SK-N-SH (cell line): ENCODE measurements around the gene TMSB10. TPM values are rescaled to one million over a fixed set of nuclear protein-coding genes. Genes with fewer than 3 reads are reported as not detected.
"Not testable (repeated sequence)": the region's sequence is repeated elsewhere in the genome, so short reads cannot be mapped to it uniquely, and the experiment has no call there.

Source experiments
- CTCF ChIA-PET: fragments of 300-600, 350-600 bp; formaldehyde crosslinking; extraction: SDS; loops from one replicate; lab custom pipeline; 2021; lab: Yijun Ruan, JAX
- POLR2A ChIA-PET: fragments of 350-600 bp; sonication (Branson Sonifier 250); formaldehyde crosslinking; extraction: SDS; loops from one replicate; lab custom pipeline; 2020; ENCODE audit warnings: antibody characterized with exemption, inconsistent platforms; lab: Yijun Ruan, JAX
- DNase-seq: peaks from one replicate; pipeline ENCODE4 v3.0.0; 2012
- H2AFZ ChIP-seq: fragments of 200-600 bp; sonication (generic); 2 replicates; pipeline ENCODE4 v1.8.1; 2016; ENCODE audit warnings: antibody characterized with exemption, mild to moderate bottlenecking, low read depth
- H3F3A ChIP-seq: fragments of 200-600 bp; sonication (generic); replicated peaks from 2 replicates; pipeline ENCODE3; 2016; ENCODE audit warnings: antibody characterized with exemption, mild to moderate bottlenecking; ENCODE audit not compliant: insufficient read depth
- H3K27ac ChIP-seq, 2 experiments: fragments of 200-500 bp in 1 of 2; fragments of 200-600 bp in 1 of 2; sonication (Bioruptor generic) in 1 of 2; sonication (generic), shearing (Covaris generic) in 1 of 2; 2 replicates each; pipeline versions ENCODE4 v1.5.1 to v1.6.1; 2014 to 2016; ENCODE audit warnings: low read depth in 2 of 2, inconsistent platforms in 1 of 2, low read length in 1 of 2, mild to moderate bottlenecking in 1 of 2, mixed read lengths in 1 of 2
- H3K27me3 ChIP-seq: fragments of 200-600 bp; sonication (generic), shearing (Covaris generic); 2 replicates; pipeline ENCODE4 v1.6.1; 2016; ENCODE audit warnings: mixed run types; ENCODE audit not compliant: insufficient read depth
- H3K36me3 ChIP-seq, 2 experiments: fragments of 200-500 bp in 1 of 2; fragments of 200-600 bp in 1 of 2; sonication (Bioruptor generic) in 1 of 2; sonication (generic) in 1 of 2; replicated peaks in 1 of 2; 2 replicates each; pipeline versions ENCODE3 to v1.5.1; 2014 to 2016; ENCODE audit warnings: low read length in 1 of 2, mild to moderate bottlenecking in 1 of 2; ENCODE audit not compliant: insufficient read depth in 2 of 2, control insufficient read depth in 1 of 2
- H3K4me1 ChIP-seq, 2 experiments: fragments of 200-500 bp in 1 of 2; fragments of 200-600 bp in 1 of 2; sonication (Bioruptor generic) in 1 of 2; sonication (generic), shearing (Covaris generic) in 1 of 2; 2 replicates each; pipeline versions ENCODE4 v1.5.1 to v1.6.1; 2014 to 2016; ENCODE audit warnings: low read depth in 1 of 2, low read length in 1 of 2, mixed run types in 1 of 2; ENCODE audit not compliant: insufficient read depth in 2 of 2, control insufficient read depth in 1 of 2
- H3K4me2 ChIP-seq: fragments of 200-600 bp; sonication (generic), shearing (Covaris generic); 2 replicates; pipeline ENCODE4 v1.6.1; 2017; ENCODE audit warnings: mixed run types
- H3K4me3 ChIP-seq, 2 experiments: fragments of 200-500 bp in 1 of 2; fragments of 200-600 bp in 1 of 2; sonication (Bioruptor generic) in 1 of 2; sonication (generic), shearing (Covaris generic) in 1 of 2; 2 replicates each; pipeline versions ENCODE4 v1.5.1 to v1.8.1; 2014 to 2016; ENCODE audit warnings: low read depth in 2 of 2, inconsistent platforms in 1 of 2, low read length in 1 of 2, mild to moderate bottlenecking in 1 of 2, mixed read lengths in 1 of 2, moderate library complexity in 1 of 2
- H3K79me2 ChIP-seq: fragments of 200-600 bp; sonication (generic); 2 replicates; pipeline ENCODE4 v1.8.1; 2017; ENCODE audit warnings: mild to moderate bottlenecking; ENCODE audit not compliant: insufficient read depth
- H3K9ac ChIP-seq: fragments of 200-600 bp; sonication (generic); 2 replicates; pipeline ENCODE4 v1.6.1; 2017; ENCODE audit warnings: mixed run types
- H3K9me2 ChIP-seq: fragments of 200-600 bp; sonication (generic); 2 replicates; pipeline ENCODE4 v1.6.1; 2017; ENCODE audit warnings: mixed run types
- H3K9me3 ChIP-seq: fragments of 200-600 bp; sonication (generic); 2 replicates; pipeline ENCODE4 v1.6.1; 2017; ENCODE audit warnings: mixed run types, mild to moderate bottlenecking, moderate library complexity
- H4K20me1 ChIP-seq: fragments of 200-600 bp; sonication (generic); 2 replicates; pipeline ENCODE4 v1.6.1; 2017; ENCODE audit warnings: mild to moderate bottlenecking, mixed run types; ENCODE audit not compliant: insufficient read depth
- EP300 ChIP-seq, 2 experiments: IDR thresholded peaks; 2 replicates each; pipeline versions ENCODE4 v1.4.0 to v1.6.1; 2012; ENCODE audit warnings: borderline replicate concordance in 1 of 2, low read depth in 1 of 2, low read length in 1 of 2
- EZH2phosphoT487 ChIP-seq: fragments of 200-600 bp; sonication (generic); IDR thresholded peaks from 2 replicates; pipeline ENCODE4 v1.6.1; 2017; ENCODE audit warnings: low read depth, mixed run types, mild to moderate bottlenecking, antibody characterized with exemption, moderate library complexity, borderline replicate concordance
- GABPA ChIP-seq: IDR thresholded peaks from 2 replicates; pipeline ENCODE4 v1.4.0; 2012; ENCODE audit warnings: low read depth, mild to moderate bottlenecking
- NRF1 ChIP-seq: IDR thresholded peaks from 2 replicates; pipeline ENCODE4 v1.6.1; 2012; ENCODE audit warnings: low read depth, mild to moderate bottlenecking, low read length
- RFX5 ChIP-seq: IDR thresholded peaks from 2 replicates; pipeline ENCODE4 v1.6.1; 2012; ENCODE audit warnings: mild to moderate bottlenecking, improper control_type of control experiment, low read length
- SIN3A ChIP-seq: IDR thresholded peaks from 2 replicates; pipeline ENCODE4 v1.6.1; 2012; ENCODE audit warnings: low read depth, mild to moderate bottlenecking, low read length, moderate library complexity, borderline replicate concordance
- TAF1 ChIP-seq: IDR thresholded peaks from 2 replicates; pipeline ENCODE4 v1.6.1; 2012; ENCODE audit warnings: low read depth, mild to moderate bottlenecking, low read length, moderate library complexity, borderline replicate concordance
- TEAD4 ChIP-seq: IDR thresholded peaks from 2 replicates; pipeline ENCODE4 v1.4.0; 2012; ENCODE audit warnings: mild to moderate bottlenecking, borderline replicate concordance; ENCODE audit not compliant: insufficient read depth
- WGBS: methylation state at CpG from one replicate; pipeline ENCODE4 v1.1.6; 2017; ENCODE audit warnings: low lambda C conversion rate; 5-methylcytosine and 5-hydroxymethylcytosine counted together
- polyA plus RNA-seq, 3 experiments: library from polyadenylated mRNA; depleted of rRNA; stranded (reverse); fragments of >200 nt; gene quantifications; 2 replicates each; pipeline ENCODE4 v1.2.3, GENCODE V29; 2012
- TF ChIP-seq, protein P1 (sequence below): IDR thresholded peaks from 2 replicates; pipeline ENCODE4; 2012
- TF ChIP-seq, protein P2 (sequence below): fragments of 150-350 bp; IDR thresholded peaks from 2 replicates; pipeline ENCODE4 v1.6.1; 2017; ENCODE audit warnings: antibody characterized with exemption, low read length, low read depth, borderline replicate concordance
- TF ChIP-seq, protein P3 (sequence below): fragments of 150-350 bp; IDR thresholded peaks from 2 replicates; pipeline ENCODE4 v1.6.1; 2016; ENCODE audit warnings: mild to moderate bottlenecking, low read depth, low read length
- TF ChIP-seq, protein P4 (sequence below): IDR thresholded peaks from 2 replicates; pipeline ENCODE4 v1.4.0; 2012; ENCODE audit warnings: low read depth, borderline replicate concordance

Gene TMSB10
- polyA plus RNA-seq, 1 of the 3 experiments (the other 2 are of a cell fraction): 7,920 TPM

DNA sequence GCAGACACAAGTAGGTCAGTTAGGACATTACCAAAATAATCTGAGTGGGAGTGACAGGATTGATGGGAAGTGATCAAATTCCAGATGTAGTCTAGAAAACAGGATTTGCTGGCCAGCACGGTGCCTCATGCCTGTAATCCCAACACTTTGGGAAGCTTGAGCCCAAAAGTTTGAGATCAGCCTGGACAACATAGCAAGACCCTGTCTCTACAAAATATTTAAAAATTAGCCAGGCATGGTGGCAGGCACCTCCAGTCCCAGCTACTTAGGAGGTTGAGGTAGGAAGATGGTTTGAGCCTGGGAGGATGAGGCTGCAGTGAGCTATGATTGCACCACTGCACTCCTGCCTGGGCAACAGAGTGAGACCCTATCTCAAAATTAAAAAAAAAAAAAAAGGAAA is 29.8 kb upstream of the TMSB10 start:
- H3K9ac ChIP-seq, H3K9me2 ChIP-seq, H3K4me1 ChIP-seq, DNase-seq, H3K27ac ChIP-seq, H3K36me3 ChIP-seq, H3F3A ChIP-seq, CTCF ChIA-PET, H3K79me2 ChIP-seq, H3K4me3 ChIP-seq, H4K20me1 ChIP-seq, H2AFZ ChIP-seq, H3K4me2 ChIP-seq, H3K9me3 ChIP-seq: not testable (repeated sequence)
- WGBS: 70% methylated on average over 1 of the region's 1 CpG
- POLR2A ChIA-PET: interaction anchor here (0.6 kb wide), 1 partner anchor 43 kb away, joined by 3 read pairs; no protein-coding TSS in a partner anchor
- peaks cover 22% of the 10 kb centered on the region for H3K27me3 ChIP-seq

DNA sequence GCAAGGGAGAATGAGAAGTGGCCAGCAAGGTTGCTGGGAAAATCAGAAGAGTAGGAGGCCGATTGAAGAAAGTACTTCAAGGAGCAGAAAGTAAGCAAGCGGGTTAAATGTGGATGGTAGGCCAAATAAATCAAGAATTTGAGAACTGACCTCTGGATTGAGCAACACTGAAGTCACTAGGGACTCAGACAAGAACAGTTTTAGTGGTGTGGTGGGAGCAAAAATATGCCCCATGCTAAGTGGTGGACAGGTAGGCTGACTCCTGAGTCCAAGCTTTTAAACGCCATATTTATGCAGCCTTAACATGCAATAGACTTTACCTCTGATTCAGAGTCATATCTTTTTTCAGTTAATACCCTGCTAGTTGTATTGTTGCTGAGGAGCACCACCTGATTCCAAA is 29.1 kb upstream of the TMSB10 start:
- H3K9me2 ChIP-seq: no peaks in the 10 kb centered on the region
- ChIA-PET CTCF (no interaction called here), POLR2A (no interaction called here)
- no peak overlapping the region for H2AFZ ChIP-seq
- WGBS: 62% methylated on average over 3 of the region's 3 CpGs
- H3F3A ChIP-seq: no peaks in the 10 kb centered on the region
- no peak overlapping the region for H3K4me3 ChIP-seq
- H3K79me2 ChIP-seq: no peaks in the 10 kb centered on the region
- peaks cover 24% of the 10 kb centered on the region for H3K27me3 ChIP-seq
- H3K9ac ChIP-seq: no peak overlapping the region
- H3K4me1 ChIP-seq: peaks cover 2 to 8% of the 10 kb centered on the region in 2 experiments; a peak in 2 of 4 replicates
- DNase-seq: no peak
- TF ChIP-seq SIN3A: no peak
- TF ChIP-seq NRF1: no peak
- TF ChIP-seq EZH2phosphoT487: no peak
- TF ChIP-seq, protein P1, sequence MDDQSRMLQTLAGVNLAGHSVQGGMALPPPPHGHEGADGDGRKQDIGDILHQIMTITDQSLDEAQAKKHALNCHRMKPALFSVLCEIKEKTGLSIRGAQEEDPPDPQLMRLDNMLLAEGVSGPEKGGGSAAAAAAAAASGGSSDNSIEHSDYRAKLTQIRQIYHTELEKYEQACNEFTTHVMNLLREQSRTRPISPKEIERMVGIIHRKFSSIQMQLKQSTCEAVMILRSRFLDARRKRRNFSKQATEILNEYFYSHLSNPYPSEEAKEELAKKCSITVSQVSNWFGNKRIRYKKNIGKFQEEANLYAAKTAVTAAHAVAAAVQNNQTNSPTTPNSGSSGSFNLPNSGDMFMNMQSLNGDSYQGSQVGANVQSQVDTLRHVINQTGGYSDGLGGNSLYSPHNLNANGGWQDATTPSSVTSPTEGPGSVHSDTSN: no peak
- TF ChIP-seq, protein P2, sequence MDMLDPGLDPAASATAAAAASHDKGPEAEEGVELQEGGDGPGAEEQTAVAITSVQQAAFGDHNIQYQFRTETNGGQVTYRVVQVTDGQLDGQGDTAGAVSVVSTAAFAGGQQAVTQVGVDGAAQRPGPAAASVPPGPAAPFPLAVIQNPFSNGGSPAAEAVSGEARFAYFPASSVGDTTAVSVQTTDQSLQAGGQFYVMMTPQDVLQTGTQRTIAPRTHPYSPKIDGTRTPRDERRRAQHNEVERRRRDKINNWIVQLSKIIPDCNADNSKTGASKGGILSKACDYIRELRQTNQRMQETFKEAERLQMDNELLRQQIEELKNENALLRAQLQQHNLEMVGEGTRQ: no peak
- TF ChIP-seq TEAD4: no peak
- TF ChIP-seq RFX5: no peak
- TF ChIP-seq, protein P3, sequence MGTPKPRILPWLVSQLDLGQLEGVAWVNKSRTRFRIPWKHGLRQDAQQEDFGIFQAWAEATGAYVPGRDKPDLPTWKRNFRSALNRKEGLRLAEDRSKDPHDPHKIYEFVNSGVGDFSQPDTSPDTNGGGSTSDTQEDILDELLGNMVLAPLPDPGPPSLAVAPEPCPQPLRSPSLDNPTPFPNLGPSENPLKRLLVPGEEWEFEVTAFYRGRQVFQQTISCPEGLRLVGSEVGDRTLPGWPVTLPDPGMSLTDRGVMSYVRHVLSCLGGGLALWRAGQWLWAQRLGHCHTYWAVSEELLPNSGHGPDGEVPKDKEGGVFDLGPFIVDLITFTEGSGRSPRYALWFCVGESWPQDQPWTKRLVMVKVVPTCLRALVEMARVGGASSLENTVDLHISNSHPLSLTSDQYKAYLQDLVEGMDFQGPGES: no peak
- TF ChIP-seq EP300 (IDR thresholded peaks at IDR 0.05; ENCODE audit: borderline replicate concordance in 1 of 2, low read depth in 1 of 2, low read length in 1 of 2): no peak
- TF ChIP-seq GABPA: no peak
- TF ChIP-seq TAF1: no peak
- TF ChIP-seq, protein P4, sequence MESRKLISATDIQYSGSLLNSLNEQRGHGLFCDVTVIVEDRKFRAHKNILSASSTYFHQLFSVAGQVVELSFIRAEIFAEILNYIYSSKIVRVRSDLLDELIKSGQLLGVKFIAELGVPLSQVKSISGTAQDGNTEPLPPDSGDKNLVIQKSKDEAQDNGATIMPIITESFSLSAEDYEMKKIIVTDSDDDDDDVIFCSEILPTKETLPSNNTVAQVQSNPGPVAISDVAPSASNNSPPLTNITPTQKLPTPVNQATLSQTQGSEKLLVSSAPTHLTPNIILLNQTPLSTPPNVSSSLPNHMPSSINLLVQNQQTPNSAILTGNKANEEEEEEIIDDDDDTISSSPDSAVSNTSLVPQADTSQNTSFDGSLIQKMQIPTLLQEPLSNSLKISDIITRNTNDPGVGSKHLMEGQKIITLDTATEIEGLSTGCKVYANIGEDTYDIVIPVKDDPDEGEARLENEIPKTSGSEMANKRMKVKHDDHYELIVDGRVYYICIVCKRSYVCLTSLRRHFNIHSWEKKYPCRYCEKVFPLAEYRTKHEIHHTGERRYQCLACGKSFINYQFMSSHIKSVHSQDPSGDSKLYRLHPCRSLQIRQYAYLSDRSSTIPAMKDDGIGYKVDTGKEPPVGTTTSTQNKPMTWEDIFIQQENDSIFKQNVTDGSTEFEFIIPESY: no peak
- no peak overlapping the region for H3K27ac ChIP-seq
- H3K36me3 ChIP-seq: no peaks in the 10 kb centered on the region
- H3K9me3 ChIP-seq: no peaks in the 10 kb centered on the region
- no peaks in the 10 kb centered on the region for H4K20me1 ChIP-seq
- no peak overlapping the region for H3K4me2 ChIP-seq
